ENCODE measurements around the gene NAV2.

- TF ChIP-seq TSHZ2 (CRISPR knock-in tag; IDR thresholded peaks at IDR 0.05) (no peak), CSRNP3 (CRISPR knock-in tag; IDR thresholded peaks at IDR 0.05) (no peak), ISL1 (CRISPR knock-in tag; IDR thresholded peaks at IDR 0.05) (no peak), ZNF70 (CRISPR knock-in tag; IDR thresholded peaks at IDR 0.05) (no peak), PATZ1 (CRISPR knock-in tag; IDR thresholded peaks at IDR 0.05; ENCODE audit: borderline replicate concordance) (no peak), OSR1 (CRISPR knock-in tag; IDR thresholded peaks at IDR 0.05) (no peak), ARNTL (CRISPR knock-in tag; IDR thresholded peaks at IDR 0.05; ENCODE audit: borderline replicate concordance, low read depth) (no peak), CSDC2 (CRISPR knock-in tag; IDR thresholded peaks at IDR 0.05) (no peak), ZNF565 (CRISPR knock-in tag; conservative IDR thresholded peaks at IDR 0.05; ENCODE audit: low read depth) (no peak), BACH2 (CRISPR knock-in tag; IDR thresholded peaks at IDR 0.05; ENCODE audit: borderline replicate concordance) (no peak), TCF4 (CRISPR knock-in tag; IDR thresholded peaks at IDR 0.05; ENCODE audit: borderline replicate concordance) (no peak), RARB (CRISPR knock-in tag; IDR thresholded peaks at IDR 0.05) (no peak), ZFP3 (CRISPR knock-in tag; IDR thresholded peaks at IDR 0.05) (no peak)
These were observed 263.8 kb downstream of the NAV2 start for GRCh38 chr11:19976281-19976941.

All from SK-N-SH treated with all-trans-retinoic acid at 6 μM for 48 hours (cell line).